Stimulated activated CD4-positive, alpha-beta T cell treated with anti-CD3 and anti-CD28 coated beads, Interleukin-1b, Interleukin-23, amount 100 ng/mL, for 24 hours (primary cell): ENCODE results near the gene PDE6A.

Experiments used
- DNase-seq, 4 experiments: peaks; one replicate each; pipeline ENCODE4 v3.0.0-alpha.2; 2020; ENCODE audit warnings: low read depth in 4 of 4, low spot score in 1 of 4

Gene PDE6A

DNA sequence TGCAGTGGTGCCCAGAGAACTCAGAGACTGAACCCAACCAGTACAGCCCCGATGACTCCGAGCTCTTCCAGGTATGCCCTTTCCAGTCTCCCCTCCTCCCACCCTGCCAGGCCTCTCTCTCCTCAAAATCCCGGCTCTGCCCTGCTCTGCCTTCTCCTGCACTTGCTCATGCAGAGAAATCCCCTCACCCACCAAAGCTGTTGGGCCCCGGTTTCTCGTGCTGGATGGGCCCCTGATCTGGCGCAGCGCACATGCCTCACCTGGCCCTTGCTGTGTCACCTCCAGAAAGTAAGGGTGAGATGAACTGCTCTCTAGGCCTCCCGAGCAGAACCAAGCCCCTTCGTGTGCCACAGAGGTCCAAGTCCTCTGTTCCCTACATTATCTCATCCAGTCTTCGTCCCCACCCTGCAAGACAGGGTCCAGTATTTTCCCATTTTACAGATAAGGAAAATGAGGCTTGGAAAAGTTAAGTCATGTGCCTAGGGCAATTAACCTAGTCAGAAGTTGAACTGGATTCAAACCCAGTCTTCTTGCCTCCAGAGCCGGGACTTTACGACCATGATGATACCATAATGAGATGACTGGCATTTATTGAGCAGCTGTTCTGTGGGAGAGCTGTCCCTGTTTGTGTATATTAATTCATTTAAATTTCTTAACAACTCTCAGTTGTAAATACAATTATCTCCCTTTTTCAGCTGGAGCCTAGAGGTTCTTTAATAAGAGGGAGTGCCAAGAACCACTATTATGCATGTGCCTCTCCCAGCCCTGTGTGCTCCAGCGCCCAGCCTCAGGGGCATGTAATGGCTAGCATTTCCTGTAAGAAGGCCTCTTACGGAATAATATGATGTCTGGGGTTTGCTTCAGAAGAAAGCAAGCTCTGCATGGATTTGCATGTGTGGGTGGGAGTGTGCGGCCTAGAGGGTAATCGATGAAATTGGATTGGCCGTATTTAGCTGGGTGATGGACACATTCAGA, 123.8 kb downstream of the PDE6A start:
- DNase-seq, result no peak

DNA sequence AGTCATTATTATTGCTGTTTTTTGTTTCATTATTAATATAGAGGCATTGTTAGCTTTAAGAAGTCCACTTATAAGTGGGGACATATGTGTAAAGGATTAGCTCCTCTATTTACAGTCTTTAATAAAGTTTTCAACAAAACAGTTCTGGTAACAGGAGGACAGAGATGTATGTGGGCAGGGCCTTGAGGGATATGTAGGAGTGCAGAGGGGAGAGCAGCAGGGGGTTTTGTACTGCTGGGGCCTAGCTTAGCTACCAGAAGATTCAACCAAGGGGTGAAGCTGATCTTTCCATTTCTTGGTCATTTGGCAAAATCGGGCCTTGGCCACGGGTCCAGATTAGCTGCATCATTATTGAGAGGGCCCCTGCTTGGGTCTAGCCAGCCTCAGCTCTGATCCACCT, 124.6 kb downstream of the PDE6A start:
- no peak for DNase-seq

DNA sequence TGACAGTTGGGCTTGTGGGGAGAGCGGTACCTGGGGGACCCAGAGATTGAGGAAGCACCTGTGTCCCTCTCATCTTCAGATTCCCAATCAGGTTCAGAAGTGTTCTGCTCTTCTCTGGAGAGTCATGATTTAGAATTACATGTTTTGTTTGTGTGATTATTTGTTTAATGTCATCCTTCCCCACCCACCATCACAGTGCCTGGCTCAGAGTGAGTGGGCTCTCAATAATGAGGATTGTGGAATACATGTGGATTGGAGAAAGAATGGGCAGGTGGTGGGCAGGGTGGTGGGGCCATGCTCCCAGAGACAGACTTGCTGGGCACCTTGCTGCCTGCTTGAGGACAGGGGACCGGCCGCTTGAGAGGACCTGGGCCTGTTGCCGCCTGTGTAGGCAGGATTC, 126.5 kb downstream of the PDE6A start:
- no peak for DNase-seq

DNA sequence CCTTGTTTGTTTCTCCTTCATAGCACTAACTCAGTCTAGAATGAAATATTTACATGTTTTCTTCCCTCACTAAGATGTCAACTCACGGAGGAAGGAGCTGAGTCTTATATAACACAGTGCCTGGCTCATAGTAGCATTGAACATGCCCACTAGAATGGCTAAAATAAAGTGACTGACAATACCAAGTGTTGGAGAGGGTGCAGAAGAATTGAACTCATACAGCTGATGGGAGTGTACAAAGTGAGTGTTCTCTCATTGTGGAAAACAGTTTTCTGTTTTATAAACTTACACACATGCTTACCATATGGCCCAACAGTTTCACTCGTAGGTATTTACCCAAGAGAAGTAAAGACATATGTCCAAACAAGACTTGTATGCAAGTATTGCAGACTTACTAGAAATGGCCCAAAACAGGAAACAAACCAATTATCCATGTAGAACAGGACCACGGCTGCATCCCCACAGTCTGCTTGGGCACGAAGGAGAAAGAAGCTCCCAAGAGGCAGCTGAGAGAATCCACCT, 127.0 kb downstream of the PDE6A start:
- no peak for DNase-seq

DNA sequence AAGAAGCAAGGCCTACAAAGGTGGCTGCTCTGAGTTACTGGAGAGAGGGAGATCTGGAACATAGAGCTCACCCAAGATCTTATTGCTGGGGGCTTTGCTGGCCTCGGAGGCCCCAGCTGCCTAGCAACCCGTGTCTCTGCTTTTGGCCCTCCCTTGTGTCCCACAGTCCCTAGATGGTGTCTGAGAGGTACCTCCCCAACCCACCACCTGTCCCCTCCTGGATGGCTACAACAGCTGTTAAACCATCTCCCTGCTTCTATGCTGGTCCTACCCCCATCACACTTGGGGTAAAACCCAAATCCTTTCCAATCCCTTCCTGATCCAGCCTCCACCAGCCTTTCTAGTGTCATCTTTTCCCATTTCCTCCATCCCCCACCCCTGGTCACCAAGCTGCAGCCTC, 127.9 kb downstream of the PDE6A start:
- no peak for DNase-seq

DNA sequence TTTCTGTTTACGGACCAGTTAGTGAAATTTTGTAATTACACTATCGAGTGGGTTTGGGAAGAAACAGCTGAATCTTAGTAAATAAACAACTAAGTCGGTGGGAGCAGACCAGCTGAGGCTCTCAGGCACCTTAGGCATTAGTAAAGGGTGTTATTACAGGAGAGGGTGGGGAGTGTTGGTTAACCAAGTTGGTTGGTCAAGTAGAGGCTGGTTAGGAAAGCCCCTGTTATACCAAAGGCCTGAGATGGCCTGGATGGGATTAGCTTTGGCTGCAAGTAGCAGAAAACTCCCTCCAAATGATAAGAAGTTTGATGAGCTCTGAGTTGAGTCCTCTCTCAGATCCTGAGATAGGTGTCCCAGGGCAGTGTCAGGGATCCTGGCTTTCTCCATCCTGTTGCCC, 133.1 kb downstream of the PDE6A start:
- no peak for DNase-seq

DNA sequence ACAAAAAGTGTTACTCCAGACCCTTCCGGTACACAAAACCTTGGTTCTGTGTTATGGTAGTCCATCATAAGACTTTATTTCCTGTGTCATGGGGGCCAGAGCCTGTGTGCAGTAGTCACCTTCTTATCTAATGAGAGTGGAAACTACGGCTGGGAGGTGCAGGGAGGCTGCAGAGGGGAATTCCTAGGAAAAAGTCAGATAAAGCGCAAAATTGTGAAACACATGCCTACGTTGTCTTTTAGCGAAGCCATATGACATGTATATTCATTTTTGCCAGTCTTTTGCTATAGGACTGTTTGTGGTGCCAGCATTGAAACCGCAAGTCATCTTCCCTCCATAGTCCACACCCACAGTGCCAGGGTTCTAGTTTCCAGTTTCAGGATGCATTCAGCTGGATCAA, 133.7 kb downstream of the PDE6A start:
- DNase-seq, result no peak

DNA sequence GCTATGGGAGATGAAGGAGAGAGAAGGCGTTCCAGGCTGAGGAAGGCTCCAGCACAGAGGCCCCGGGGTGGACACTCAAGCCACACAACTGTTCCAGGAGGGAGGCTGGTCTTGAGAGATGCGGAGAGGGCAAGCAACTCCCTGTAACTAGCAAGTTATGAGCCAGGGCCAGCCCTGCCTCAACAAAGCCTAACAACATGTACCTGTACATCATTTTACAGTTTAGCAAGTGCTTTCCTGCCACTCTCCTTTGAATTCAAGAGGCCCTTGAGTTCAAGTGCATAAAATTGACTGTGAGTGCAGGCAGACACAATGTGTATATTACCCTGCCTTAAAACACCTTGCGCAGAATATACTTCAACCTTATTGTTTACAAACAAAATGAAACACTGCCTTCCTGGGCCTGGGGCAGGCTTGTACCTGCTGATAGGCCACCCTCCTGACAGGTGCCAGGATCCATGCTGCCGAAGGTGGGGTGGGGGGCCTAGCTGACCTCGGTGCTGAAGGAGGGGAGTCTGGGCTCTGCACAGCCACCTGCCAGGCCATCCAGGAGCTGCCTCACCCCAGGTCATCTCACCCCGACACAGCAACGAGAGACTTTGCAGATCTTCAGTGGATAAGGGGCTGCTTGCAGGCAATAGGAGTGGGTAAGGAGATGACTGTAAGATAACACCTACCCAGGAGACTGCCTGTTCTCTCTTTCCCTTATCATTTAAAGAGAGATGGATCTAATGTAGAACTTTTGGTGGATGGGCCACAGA, 134.5 kb downstream of the PDE6A start:
- no peak for DNase-seq

DNA sequence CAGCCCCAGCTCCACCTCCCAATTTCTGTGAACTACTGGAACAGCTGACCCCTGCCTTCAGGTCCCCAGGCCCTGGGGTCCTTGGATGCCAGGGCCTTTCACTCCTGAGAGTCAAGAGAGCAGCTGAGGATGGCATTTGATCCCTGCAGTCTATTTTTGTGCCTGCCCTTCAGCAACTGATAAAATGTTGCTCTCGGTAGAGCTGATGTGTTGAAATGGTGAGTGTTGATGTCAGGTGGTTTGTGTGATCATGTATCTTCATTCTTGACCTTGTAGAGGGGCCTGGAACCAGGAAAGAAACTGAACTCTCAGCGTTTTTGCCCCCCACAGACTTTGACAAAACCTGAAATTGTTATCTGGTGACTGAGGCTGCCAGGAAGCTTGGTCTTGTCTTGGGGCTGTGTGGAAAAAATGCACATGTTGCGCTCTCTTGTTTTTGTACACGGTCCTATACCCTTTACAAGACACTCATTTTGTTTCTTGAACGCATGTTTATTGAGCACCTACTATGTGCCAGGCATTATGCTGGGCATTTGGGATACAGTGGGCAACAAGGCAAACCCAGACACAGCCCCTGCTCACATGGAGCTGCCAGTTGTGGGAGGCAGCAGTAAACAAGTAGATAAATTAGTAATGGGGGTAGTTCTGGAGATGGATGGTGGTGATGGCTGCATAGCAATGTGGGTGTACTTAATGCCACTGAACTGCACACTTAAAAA, 136.2 kb downstream of the PDE6A start:
- no peak for DNase-seq
